ENCODE results near the gene LONP2.

- no peak for TF ChIP-seq MYC (IDR thresholded peaks at IDR 0.05; ENCODE audit: borderline replicate concordance, low read length)
- TF ChIP-seq, protein P1, sequence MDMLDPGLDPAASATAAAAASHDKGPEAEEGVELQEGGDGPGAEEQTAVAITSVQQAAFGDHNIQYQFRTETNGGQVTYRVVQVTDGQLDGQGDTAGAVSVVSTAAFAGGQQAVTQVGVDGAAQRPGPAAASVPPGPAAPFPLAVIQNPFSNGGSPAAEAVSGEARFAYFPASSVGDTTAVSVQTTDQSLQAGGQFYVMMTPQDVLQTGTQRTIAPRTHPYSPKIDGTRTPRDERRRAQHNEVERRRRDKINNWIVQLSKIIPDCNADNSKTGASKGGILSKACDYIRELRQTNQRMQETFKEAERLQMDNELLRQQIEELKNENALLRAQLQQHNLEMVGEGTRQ (IDR thresholded peaks at IDR 0.05), result no peak
- no peak for TF ChIP-seq CTCF (IDR thresholded peaks at IDR 0.05)
- TF ChIP-seq ELK1 (IDR thresholded peaks at IDR 0.05; ENCODE audit: low read depth, low read length), result no peak
- no peak for TF ChIP-seq RAD21 (conservative IDR thresholded peaks at IDR 0.05 in 1 of 2, IDR thresholded peaks at IDR 0.05 in 1 of 2)
- no peak for TF ChIP-seq NFE2L2 (conservative IDR thresholded peaks at IDR 0.05; ENCODE audit: low read length)
- TF ChIP-seq, protein P2, sequence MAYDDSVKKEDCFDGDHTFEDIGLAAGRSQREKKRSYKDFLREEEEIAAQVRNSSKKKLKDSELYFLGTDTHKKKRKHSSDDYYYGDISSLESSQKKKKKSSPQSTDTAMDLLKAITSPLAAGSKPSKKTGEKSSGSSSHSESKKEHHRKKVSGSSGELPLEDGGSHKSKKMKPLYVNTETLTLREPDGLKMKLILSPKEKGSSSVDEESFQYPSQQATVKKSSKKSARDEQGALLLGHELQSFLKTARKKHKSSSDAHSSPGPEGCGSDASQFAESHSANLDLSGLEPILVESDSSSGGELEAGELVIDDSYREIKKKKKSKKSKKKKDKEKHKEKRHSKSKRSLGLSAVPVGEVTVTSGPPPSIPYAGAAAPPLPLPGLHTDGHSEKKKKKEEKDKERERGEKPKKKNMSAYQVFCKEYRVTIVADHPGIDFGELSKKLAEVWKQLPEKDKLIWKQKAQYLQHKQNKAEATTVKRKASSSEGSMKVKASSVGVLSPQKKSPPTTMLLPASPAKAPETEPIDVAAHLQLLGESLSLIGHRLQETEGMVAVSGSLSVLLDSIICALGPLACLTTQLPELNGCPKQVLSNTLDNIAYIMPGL (CRISPR knock-in tag; IDR thresholded peaks at IDR 0.05; ENCODE audit: borderline replicate concordance), result no peak
- no peak for TF ChIP-seq E2F6 (IDR thresholded peaks at IDR 0.05; ENCODE audit: borderline replicate concordance, low read depth)
- no peak for TF ChIP-seq MAZ (IDR thresholded peaks at IDR 0.05; ENCODE audit: borderline replicate concordance, low read depth, low read length)
- TF ChIP-seq POLR2A (IDR thresholded peaks at IDR 0.05; ENCODE audit: low read length), result no peak
- no peak for TF ChIP-seq CEBPB (IDR thresholded peaks at IDR 0.05)
- no peak for TF ChIP-seq NPAS2 (CRISPR knock-in tag; IDR thresholded peaks at IDR 0.05; ENCODE audit: borderline replicate concordance)
- no peak for TF ChIP-seq JUNB (IDR thresholded peaks at IDR 0.05)
- no peak for TF ChIP-seq EP300 (IDR thresholded peaks at IDR 0.05)
These were observed 86.2 kb downstream of the LONP2 start for GRCh38 chr16:48330189-48330840.
